Uterus (tissue), 2 donors: Measurements from ENCODE around the gene CARD10.

Source experiments
- POLR2A ChIP-seq, 2 donors: fragments of 450-650 bp; IDR thresholded peaks; one replicate each; pipeline ENCODE4 v1.6.1; 2016; ENCODE audit warnings: antibody characterized with exemption in 2 of 2, mild to moderate bottlenecking in 1 of 2, moderate library complexity in 1 of 2
- TF ChIP-seq, protein P1 (sequence below), 4 experiments: fragments of 200-600 bp in 2 of 4; fragments of 450-650 bp in 2 of 4; sonication (generic) in 2 of 4; IDR thresholded peaks; one replicate each; pipeline ENCODE4 v1.5.1; 2016 to 2019; ENCODE audit warnings: antibody characterized with exemption in 4 of 4, mild to moderate bottlenecking in 2 of 4, moderate library complexity in 1 of 4

DNA sequence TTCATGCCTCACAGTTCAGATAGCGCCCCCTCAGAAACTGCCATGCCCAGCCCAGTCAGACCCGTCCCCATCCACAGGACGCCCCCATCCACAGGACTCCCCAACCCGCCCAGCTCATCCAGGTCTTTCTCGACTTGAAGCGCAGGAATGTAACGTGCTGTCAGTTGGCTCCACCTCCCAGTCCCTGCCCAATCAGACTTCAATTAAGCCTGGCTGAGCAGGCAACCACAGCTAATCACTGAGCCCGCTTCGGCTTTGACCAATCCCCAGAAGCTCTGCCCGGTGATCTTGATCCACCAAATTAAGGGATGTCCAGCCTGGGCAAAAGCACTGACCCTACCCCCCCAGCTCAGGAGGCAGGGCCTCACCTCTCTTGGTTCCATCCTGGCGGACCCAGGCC lies 22.6 kb downstream of the CARD10 start:
- TF ChIP-seq, protein P1, sequence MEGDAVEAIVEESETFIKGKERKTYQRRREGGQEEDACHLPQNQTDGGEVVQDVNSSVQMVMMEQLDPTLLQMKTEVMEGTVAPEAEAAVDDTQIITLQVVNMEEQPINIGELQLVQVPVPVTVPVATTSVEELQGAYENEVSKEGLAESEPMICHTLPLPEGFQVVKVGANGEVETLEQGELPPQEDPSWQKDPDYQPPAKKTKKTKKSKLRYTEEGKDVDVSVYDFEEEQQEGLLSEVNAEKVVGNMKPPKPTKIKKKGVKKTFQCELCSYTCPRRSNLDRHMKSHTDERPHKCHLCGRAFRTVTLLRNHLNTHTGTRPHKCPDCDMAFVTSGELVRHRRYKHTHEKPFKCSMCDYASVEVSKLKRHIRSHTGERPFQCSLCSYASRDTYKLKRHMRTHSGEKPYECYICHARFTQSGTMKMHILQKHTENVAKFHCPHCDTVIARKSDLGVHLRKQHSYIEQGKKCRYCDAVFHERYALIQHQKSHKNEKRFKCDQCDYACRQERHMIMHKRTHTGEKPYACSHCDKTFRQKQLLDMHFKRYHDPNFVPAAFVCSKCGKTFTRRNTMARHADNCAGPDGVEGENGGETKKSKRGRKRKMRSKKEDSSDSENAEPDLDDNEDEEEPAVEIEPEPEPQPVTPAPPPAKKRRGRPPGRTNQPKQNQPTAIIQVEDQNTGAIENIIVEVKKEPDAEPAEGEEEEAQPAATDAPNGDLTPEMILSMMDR (IDR thresholded peaks at IDR 0.05), result no peak
- no peak for TF ChIP-seq POLR2A (IDR thresholded peaks at IDR 0.05)
